ENCODE data around the gene CDCP2.

Gene CDCP2

DNA sequence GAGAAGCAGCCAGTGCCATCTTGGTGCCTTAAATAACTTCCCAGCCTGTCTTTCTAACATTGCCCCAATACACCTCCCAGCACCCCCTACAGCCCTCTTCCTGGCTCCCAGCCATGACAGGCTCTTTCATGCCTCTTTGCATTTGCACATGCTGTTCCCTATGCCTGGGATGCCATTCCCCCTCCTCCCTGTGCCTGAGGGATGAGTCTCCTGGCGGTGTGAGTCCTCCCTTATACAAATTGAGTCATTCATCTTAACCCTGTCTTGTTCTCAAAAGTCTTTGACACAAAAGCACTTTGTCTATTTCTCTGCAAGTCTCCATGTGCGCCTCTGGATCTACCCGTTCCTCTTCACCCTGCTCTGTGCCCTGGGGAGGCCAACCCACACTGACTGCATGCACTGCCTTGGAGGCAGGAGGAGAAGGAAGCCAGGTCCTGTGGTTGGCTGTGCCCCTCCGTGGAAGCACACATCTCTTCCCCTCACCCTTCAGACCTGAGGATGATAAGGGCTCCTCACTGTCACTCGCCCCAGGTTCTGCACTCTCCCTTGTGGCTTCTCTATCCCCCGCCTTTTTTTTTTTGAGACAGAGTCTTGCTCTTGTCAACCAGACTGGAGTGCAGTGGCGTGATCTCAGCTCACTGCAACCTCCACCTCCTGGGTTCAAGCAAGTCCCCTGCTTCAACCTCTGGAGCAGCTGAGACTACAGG, 25.1 kb downstream of the CDCP2 start:
- peaks cover under 1% of the 10 kb centered on the region for H3K27me3 ChIP-seq (ENCODE audit: insufficient read depth, low read length, poor library complexity)
- no peaks in the 10 kb centered on the region for H4K20me1 ChIP-seq (ENCODE audit: insufficient read depth, low read length)
- H3K4me2 ChIP-seq (ENCODE audit: insufficient read depth, low read length), result no peak overlapping the region
- H3K79me2 ChIP-seq (ENCODE audit: insufficient read depth, low read length), result no peaks in the 10 kb centered on the region
- H3K4me3 ChIP-seq (ENCODE audit: low read depth in 1 of 2, low read length in 2 of 2), result no peak overlapping the region
- no peaks in the 10 kb centered on the region for H3K9me3 ChIP-seq (ENCODE audit: insufficient read depth, low read length, severe bottlenecking)
- no peak overlapping the region for H3K9ac ChIP-seq (ENCODE audit: low read depth, low read length)
- no peak for DNase-seq
- H3K36me3 ChIP-seq (ENCODE audit: insufficient read depth, low read length), result no peaks in the 10 kb centered on the region
- TF ChIP-seq EZH2 (IDR thresholded peaks at IDR 0.05; ENCODE audit: borderline replicate concordance, low read depth, low read length, severe bottlenecking), result no peak
- TF ChIP-seq, protein P1, sequence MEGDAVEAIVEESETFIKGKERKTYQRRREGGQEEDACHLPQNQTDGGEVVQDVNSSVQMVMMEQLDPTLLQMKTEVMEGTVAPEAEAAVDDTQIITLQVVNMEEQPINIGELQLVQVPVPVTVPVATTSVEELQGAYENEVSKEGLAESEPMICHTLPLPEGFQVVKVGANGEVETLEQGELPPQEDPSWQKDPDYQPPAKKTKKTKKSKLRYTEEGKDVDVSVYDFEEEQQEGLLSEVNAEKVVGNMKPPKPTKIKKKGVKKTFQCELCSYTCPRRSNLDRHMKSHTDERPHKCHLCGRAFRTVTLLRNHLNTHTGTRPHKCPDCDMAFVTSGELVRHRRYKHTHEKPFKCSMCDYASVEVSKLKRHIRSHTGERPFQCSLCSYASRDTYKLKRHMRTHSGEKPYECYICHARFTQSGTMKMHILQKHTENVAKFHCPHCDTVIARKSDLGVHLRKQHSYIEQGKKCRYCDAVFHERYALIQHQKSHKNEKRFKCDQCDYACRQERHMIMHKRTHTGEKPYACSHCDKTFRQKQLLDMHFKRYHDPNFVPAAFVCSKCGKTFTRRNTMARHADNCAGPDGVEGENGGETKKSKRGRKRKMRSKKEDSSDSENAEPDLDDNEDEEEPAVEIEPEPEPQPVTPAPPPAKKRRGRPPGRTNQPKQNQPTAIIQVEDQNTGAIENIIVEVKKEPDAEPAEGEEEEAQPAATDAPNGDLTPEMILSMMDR (IDR thresholded peaks at IDR 0.05; ENCODE audit: borderline replicate concordance, extremely low read depth, low read length, poor library complexity, severe bottlenecking), result no peak
- no peak overlapping the region for H2AFZ ChIP-seq (ENCODE audit: low read depth, low read length)
- H3K27ac ChIP-seq (ENCODE audit: low read length), result no peak overlapping the region
- peak; percentile 24; the same call in 1 of the 3 replicates for ATAC-seq (ENCODE audit: insufficient read depth, low read depth)
- no peaks in the 10 kb centered on the region for H3K4me1 ChIP-seq (ENCODE audit: insufficient read depth, low read length)

- no peak for ATAC-seq (ENCODE audit: insufficient read depth, low read depth)
- no peak overlapping the region for H2AFZ ChIP-seq (ENCODE audit: low read depth, low read length)
- no peaks in the 10 kb centered on the region for H3K79me2 ChIP-seq (ENCODE audit: insufficient read depth, low read length)
Measured at GRCh38 chr1:54126271-54126815, 26.5 kb downstream of the CDCP2 start.

DNA sequence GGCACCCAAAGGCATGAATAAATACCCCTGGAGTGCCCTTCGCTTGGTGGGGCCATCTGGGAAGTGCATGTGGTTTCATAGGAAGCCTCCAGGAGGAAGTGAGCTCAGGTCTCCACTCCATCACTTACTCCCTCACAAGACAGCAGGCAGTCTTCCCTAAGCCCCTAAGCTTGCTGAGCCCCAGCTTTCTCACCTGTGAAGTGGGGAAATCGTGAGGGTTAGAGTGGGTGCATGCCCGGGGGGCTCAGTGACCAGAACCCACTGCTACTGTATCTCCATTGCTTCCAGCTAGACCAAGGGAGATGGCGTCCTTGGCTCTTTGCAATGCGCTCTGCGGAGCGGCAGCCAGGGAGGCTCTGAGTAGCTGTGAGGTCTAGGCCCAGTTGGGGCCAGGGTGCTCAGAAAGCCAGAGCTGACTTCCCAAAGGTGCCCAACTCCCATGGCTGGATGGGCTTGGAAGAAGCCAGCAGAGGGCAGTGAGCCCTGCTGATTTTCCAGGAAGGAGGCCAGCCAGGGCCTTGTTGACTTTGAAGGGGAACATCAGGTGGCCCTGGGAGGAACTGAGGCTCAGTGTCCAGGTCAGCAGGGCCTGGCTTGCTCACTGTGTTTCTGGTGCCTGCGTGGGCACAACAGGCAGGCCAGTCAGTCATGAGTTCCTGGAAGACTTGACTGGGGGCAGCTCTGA, 27.3 kb downstream of the CDCP2 start:
- DNase-seq, result no peak
- H3K4me2 ChIP-seq (ENCODE audit: insufficient read depth, low read length), result no peak overlapping the region
- no peaks in the 10 kb centered on the region for H3K9me3 ChIP-seq (ENCODE audit: insufficient read depth, low read length, severe bottlenecking)
- no peak for ATAC-seq (ENCODE audit: insufficient read depth, low read depth)
- TF ChIP-seq, protein P1 (IDR thresholded peaks at IDR 0.05; ENCODE audit: borderline replicate concordance, extremely low read depth, low read length, poor library complexity, severe bottlenecking), result peak; percentile 28
- TF ChIP-seq EZH2 (IDR thresholded peaks at IDR 0.05; ENCODE audit: borderline replicate concordance, low read depth, low read length, severe bottlenecking), result no peak
- no peaks in the 10 kb centered on the region for H3K79me2 ChIP-seq (ENCODE audit: insufficient read depth, low read length)
- H2AFZ ChIP-seq (ENCODE audit: low read depth, low read length), result no peak overlapping the region
- H3K36me3 ChIP-seq (ENCODE audit: insufficient read depth, low read length), result no peaks in the 10 kb centered on the region
- H3K9ac ChIP-seq (ENCODE audit: low read depth, low read length), result no peak overlapping the region
- no peaks in the 10 kb centered on the region for H4K20me1 ChIP-seq (ENCODE audit: insufficient read depth, low read length)
- peaks cover 16% of the 10 kb centered on the region for H3K27me3 ChIP-seq (ENCODE audit: insufficient read depth, low read length, poor library complexity)
- no peak overlapping the region for H3K27ac ChIP-seq (ENCODE audit: low read length)
- no peak overlapping the region for H3K4me3 ChIP-seq (ENCODE audit: low read depth in 1 of 2, low read length in 2 of 2)
- H3K4me1 ChIP-seq (ENCODE audit: insufficient read depth, low read length), result peaks cover 10% of the 10 kb centered on the region

More at GRCh38 chr1:54126271-54126815, 26.5 kb downstream of the CDCP2 start:
- Histone ChIP-seq H3K4me2 (ENCODE audit: insufficient read depth, low read length) (no peak overlapping the region), H3K9ac (ENCODE audit: low read depth, low read length) (no peak overlapping the region), H3K9me3 (ENCODE audit: insufficient read depth, low read length, severe bottlenecking) (no peaks in the 10 kb centered on the region), H3K27ac (ENCODE audit: low read length) (no peak overlapping the region), H3K4me3 (ENCODE audit: low read depth in 1 of 2, low read length in 2 of 2) (no peak overlapping the region), H3K36me3 (ENCODE audit: insufficient read depth, low read length) (no peaks in the 10 kb centered on the region), H3K27me3 (ENCODE audit: insufficient read depth, low read length, poor library complexity) (peaks cover 14% of the 10 kb centered on the region), H3K4me1 (ENCODE audit: insufficient read depth, low read length) (peaks cover 8% of the 10 kb centered on the region), H4K20me1 (ENCODE audit: insufficient read depth, low read length) (no peaks in the 10 kb centered on the region)
- no peak for TF ChIP-seq EZH2 (IDR thresholded peaks at IDR 0.05; ENCODE audit: borderline replicate concordance, low read depth, low read length, severe bottlenecking)
- TF ChIP-seq, protein P1 (IDR thresholded peaks at IDR 0.05; ENCODE audit: borderline replicate concordance, extremely low read depth, low read length, poor library complexity, severe bottlenecking), result no peak
- no peak for DNase-seq
